ENCODE results near the gene EYA3.

DNA sequence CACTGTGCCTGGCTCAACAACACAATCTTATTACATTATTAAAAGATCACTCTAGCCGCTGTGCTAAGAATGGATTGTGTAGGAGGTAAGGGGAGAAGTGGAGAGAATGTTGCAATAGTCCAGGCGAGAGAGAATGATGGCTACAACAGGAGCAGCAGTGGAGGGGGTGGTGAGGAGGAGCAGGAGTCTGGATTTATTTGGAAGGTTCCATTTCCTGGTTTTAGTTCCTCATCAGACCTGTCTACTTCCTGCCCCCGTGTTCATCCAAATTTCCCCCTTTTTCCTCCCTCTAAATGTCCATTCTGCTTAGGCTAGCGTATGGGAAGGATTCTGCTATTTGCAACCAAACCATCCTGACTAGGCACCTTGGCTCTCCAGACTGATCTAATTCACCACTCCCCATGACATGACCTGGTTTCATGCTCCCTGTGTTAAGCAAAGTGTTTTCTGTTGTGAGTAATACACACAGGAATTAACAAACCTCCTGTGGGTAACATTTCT is 35.1 kb upstream of the EYA3 start:
- TF ChIP-seq ZNF274 (IDR thresholded peaks at IDR 0.05; ENCODE audit: low read depth, low read length) (no peak), YY1 (IDR thresholded peaks at IDR 0.05; ENCODE audit: insufficient read depth, insufficient read length) (no peak), SUZ12 (IDR thresholded peaks at IDR 0.05; ENCODE audit: extremely low read depth, insufficient read depth, insufficient read length) (no peak)

Measured in NT2/D1 (cell line).